ENCODE results near the gene PREX1.

GRCh38 chr20:48695738-48696137 lies 132.1 kb downstream of the PREX1 start:
- no peak for TF ChIP-seq CTCF (IDR thresholded peaks at IDR 0.05)
- no peak for TF ChIP-seq POLR2A (IDR thresholded peaks at IDR 0.05)
- no peak for TF ChIP-seq POLR2AphosphoS5 (IDR thresholded peaks at IDR 0.05; ENCODE audit: insufficient read depth in 1 of 2, low read depth in 1 of 2)

Data from vagina (tissue), 2 donors.